HG02798 (cell line): ENCODE measurements around the gene WIPF2.

ENCODE experiments used
- ATAC-seq: cut with Tn5 transposase; IDR thresholded peaks from one replicate; pipeline ENCODE4 v1.9.1; 2021; ENCODE audit warnings: mild to moderate bottlenecking; ENCODE audit not compliant: unreplicated experiment, poor library complexity

The WIPF2 gene

DNA sequence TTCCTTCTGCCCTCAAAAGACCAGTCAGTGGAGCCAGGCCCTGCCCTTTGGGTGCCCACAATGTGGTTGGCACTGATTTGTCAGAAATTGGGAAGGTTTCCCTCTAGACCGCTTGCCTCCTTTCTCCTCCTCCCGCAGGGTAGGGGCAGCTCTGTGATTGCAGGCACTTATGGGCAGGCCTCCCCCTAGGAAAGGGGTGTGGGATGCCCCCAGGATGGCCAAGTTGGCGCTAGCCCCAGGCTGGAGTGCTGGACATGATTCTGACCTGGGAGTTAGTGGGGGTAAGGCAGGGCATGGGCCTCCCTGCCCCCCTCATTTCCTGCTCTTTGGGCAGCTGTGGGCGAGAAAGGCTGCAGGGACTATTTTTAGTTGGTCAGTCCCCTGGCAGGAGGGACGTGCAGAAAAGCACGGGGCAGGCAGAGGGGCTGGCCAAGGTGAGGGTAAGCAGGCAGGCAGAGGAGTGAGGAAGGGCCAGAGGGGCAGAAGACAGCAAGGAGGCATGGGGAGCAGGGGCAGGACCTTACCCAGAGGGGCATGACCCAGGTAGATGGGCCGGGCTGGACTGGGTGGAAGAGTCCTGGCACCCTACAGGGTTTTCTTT, 93.1 kb downstream of the WIPF2 start:
- ATAC-seq, result no peak

DNA sequence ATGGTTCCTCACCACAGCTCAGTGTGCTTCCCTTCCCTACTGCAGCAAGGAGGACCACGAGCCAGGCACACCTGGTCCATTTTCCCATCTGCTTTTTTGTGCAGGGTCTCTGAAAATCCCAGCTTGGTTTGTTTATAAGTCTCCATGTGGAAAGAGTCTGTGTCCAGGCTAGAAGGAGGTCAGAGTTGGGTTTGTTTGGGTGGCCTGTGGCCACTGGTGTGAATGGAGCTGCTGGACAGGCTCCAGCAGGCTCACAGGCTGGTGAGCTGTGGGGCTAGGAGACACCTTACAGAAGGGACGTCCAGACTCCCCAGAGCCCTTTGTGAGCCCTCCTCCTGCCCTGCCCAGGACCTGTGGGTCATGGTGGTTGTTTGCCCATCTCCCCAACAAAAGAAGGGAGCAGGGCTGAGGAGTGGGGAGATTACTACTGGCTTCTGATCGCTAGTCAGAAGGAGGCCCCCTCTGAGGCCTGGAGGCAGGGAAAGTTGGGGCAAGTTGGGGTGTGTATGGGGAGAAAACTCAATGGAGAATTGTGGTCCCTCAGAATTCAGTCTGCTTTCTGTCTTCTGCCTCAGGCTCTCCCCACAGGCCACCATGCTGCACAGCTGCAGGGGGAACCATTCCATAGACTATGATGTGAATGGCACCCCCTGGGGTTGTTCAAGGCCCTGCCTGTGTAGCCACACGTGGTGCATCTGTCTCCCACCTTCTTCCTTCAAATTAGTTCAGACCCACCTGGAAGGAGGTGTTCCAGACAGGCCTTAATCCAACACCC, 94.0 kb downstream of the WIPF2 start:
- ATAC-seq, result no peak

DNA sequence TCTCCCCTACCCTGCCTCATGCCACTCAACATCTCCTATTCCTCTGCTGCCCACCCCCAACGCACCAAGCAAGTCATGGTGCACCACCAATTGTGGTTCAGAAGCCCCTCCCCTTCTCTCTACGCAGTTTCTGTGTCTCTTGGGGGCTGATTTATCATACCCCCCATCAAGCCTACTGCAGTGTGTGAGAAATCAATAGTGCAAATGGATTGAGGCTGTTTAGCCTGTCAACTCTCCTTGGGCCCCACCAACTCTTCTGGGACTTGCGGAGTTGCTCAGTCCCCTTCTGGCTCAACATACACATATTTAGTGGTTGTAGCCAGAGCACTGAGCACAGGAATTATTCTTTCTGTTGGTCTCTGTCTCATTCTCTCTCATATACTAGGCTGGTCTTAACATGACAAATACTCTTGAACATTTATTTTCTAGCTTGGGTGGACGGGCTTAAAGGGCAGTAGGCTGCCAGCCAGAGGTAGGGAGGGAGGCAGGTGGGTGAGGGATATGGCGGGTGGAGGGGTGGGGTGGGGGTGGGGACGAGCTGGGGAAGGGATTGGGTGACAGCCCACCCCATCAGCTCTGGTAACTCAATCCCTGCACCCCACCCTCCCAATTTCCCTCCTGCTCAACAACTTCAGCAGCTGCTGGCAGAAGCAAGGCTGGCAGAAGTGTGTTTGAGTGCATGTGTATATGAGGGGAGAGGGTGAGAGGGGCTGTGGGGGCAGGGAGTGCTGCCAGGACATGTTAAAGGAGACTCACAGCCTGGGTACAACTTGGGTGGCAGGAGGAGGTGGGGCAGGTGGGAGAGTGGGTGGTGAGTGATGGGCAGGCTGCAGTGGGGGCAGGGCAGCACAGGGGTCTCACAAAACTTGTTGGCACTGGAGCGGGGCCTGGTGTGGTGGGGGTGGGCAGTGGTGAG, 94.8 kb downstream of the WIPF2 start:
- no peak for ATAC-seq

DNA sequence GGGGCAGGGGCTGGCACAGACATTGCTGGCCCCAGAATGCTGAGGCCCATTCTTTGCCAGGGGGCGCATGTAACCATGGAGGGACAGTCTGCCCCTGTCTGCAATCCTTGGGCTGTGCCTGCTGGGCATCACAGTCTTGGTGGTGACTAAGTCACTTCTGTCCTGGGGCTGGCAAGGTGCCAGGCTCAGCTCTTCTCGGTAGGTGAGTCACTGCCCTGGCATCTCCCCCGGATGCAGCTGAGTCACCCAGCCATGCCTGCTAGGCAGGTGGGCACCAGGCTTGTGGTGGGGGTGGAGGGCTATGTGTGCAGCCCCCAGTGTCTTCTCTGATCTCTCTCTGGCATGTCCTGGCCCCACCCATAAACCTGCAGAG, 95.5 kb downstream of the WIPF2 start:
- no peak for ATAC-seq

DNA sequence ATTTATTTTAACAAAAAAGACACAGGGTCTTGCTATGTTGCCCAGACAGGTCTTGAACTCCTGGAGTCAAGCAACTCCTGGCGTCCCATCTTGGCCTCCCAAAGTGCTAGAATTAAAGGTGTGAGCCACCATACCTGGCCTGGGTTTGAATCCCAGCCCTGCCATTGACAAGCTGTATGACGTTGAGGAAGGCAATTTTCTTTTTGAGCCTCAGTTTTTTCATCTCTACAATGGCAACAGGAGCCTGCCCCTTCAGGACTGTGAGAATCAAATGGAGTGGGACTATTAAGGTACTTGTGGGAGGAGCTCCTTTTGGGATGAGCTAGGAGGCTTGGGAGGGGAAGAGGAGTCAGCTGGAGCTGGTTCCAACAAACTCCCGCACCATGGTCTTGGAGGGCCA, 96.1 kb downstream of the WIPF2 start:
- ATAC-seq, result no peak

DNA sequence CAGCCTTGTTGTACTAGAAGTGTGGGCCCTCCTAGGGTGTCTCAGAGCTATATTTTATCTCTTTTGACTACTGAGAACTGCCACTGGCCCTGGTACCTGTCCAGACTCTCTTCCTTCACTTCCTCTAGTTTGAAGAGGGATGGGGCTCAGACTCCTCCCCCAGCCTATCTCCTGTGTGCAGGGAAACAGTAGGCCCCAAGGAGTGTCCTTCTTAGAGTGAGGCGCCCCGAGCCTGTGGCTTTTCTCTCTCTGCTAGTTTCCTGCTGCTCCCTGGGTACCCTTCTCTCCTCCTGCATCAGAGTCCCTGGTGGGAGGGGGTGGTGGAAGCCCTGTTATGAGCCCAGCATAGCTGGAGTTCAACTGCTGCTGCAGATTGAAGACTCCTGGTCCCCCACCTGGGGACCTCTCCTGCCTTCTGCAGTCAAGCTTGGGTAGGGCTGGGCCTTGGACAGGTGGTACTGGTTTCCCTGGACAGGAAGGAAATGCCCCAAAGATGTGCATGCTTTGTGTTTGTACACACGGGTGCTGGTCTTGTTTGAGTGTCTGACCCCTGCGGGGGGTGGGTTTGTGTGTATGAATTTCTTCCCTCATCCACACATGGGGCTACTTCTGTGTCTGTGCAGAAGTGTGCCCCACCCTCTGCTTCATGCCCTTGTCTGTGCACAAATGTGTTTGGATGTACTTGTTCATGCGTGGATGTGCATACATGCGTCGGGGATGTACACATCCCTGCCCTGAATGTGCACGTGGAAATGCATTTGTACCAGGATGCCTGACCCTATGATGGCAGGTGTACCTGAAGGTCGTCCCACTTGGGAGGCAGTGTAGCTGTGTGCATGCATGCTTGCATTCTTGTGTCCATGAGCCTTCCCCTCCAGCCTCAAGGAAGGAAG, 96.8 kb downstream of the WIPF2 start:
- ATAC-seq, result no peak

DNA sequence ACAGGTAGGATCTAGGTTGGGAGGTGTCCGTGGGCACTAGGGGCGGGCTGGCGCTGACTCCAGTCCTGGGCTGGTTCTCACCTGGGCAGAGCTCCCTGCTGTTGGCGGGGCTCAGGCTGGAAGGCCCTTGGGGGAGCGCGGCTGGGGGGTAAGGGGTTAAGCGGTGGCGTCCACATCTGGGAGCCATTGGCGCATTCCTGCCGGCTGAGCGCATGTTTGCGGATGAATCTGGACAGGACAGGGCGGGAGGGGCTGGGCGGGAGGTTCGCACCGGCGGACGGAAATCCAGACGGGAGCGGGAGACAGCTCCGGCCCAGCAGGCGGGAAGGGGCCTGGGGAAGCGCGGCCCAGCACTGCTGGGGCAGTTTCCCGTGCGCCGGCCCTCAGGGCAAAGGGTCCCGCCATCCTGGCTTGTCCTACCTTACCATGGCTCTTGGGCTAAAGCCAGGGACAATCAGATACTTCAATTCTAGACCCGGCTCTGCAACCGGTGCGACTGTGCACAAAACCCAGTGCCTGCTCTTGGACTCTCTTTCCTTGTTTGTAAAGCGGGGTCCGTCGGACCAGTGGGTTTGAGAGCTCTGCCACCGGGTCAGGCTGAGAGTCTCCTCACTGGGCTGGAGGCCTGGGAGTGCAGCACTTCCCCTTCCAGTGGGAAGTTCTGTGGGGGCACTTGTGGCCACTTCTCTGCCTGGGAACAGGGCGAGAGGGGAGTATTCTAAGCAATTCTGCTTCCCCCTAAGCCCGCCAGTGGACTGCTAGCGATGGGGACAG, 97.7 kb downstream of the WIPF2 start:
- no peak for ATAC-seq

DNA sequence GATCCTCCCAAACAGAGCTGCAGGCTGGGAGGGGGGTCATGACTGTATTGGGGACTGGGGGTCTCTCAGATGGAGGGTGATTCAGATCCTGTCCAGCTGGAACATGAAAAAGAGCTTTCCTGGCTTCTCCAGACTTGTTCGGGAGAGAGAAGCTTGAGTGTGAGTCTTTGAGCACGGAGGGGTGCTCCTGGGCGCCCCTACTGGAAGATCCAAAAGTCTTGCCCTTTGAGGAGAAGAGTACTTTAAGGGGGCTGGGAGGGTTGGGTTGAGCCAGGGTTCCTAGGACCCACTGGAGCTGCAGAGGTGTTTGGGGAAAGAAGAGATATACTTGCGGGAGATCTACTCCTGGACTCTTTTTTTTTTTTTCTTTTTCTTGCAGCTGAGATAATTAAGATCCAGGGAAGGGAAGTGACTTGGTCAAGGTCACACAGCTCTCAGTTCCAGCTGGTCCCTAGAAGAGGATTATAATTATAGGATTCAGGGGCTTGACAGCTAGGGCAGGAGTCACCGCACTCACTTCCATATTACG, 98.3 kb downstream of the WIPF2 start:
- ATAC-seq, result no peak

DNA sequence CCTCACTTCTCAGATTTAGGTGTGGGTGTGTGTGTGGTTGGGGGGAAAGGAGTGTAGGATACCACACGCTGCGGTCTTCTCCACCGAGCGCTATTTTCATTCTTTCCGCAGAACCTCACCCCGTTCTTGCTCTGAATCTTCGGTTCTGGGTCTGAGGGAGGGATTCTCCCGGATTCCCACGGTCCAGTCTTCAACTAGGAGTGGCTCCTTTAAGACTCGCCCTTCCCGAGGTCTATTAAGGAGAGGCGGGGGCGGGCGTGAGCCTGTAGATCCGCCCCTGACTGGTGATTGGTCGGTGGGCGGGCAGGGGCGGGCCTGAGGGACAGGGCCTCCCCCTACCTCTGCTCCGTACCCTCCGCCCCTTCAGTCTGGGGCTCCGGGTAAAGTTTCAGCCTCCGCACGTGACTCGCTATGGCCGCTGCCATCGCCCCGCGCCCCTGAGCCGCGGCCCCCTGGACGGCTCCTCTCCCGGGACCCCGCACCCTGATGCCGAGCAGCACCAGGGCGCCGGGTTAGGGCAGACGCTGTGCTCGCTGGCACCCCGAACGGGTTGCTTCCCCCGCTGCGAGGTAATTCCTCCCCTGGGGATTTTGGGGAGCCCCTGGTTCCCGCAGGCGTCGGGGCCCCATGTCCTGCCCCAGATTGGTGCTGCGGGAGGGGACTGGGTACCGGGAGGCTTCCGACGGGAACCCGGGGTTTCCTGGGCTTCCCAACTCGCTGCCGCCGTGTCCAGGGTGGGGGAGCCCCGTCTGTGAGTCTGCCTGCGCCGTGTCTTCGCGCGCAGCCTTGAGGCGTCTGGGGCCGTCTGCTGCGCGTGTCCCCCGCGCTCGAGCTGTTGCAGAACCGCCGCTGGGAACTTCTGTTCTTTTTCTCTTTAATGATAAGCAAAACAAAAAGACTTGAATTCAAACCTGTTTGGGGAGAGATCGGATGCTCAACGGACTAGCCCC, 99.1 kb downstream of the WIPF2 start:
- ATAC-seq, result peak; percentile 74

DNA sequence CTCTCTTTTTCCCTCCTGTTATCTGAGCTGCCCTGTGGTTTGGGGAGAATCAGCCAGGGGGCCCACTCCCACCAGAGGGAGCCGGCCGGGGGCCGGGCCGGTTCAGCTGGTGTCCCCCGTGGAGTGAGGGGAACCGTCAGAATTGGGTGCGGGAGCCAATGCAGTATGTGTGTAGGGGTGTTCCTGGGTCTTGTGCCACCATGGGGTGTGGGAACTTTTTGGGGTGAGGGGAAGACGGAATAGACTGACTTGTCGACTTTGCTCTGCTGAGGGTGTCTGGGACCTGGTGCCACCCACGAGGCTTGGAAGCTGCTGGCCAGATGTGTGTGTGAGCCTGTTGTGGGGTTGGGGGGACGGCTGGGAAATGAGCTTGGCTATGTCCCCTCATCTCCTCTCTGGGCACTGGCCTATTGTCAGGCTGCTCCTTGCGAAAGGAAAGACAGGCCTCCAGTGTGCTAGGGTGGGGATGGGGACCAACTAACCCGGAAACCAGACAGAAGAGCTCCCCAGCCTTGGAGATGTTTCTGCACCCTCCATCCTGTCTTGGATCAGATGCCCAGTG, 99.8 kb downstream of the WIPF2 start:
- no peak for ATAC-seq

DNA sequence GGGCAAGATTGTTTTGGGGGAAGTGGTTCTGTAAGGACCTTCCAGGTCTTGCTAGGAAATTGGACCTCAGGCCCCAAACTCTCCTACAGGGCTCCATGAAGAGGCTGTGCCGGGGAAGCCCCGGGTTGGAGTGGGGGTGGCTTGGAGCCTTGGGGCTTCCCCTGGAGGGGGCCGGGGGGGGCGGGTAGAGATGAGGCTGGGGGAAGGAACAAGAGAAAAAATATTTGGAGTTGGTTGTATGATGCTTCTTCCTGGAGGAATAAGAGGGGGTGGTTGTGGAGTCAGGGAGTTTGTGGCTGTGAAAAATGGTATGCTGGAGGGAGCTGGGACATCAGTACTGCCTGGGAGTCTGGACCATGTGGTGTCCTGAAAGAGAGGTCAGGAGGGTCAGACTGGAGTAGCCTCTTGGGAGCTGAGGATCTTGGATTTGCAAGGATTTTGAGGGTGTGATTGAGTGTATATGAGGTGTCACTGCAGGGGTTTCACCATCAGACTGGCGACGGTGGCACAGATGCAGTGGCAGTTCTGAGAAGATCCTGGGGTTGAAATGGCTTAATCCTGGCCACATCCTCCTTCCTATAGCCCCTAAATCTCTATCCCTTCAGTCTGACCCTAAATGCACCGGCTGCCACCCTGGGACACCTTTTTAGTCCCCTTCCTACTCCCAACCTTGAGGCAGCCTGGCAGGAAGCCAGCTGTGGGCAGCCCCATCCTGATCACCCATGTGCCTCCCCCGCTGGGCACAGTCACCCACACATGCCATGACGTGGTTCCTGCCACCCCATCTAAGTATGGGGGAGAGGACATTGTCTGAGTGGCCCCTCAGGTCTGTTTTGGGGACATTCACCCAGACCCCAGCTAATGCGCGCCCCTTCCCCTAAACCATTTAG, 100.8 kb downstream of the WIPF2 start:
- no peak for ATAC-seq

DNA sequence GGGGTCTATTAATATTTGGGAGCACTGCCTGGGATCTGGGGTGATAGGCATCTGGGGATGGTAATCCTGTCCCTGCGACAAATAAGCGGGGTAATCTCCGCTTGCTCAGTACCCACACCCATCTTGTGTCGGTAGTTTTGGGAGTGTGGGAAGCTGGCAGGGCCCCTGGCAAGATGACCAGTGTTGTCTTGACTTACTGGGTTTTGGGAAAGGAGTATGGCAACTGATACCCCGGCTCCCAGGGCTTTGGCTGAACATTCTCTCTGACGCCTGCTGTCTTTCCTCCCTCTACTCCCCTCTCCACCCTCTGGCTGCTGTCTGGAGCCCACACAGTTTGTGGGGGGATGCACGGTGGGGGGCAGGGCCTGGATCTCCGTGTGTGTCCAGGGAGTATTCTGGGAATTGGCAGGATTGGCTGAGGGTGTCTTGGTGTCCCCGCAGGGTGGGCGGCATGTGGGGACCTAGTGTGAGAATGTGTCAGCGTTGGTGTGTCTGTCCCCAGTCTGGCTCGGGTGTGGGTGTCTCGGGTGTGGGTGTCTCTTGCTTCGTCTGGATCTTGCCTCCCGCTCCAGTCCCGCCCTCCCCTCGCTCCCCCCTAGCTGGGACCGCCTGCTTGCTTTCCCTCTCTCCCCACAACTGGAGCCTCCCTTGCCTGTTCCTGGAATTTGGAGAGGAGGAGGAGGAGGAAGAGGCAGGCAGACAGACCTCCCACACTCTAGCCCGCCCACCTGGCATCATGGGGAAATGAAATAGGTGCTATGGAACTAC, 101.8 kb downstream of the WIPF2 start:
- ATAC-seq, result no peak

DNA sequence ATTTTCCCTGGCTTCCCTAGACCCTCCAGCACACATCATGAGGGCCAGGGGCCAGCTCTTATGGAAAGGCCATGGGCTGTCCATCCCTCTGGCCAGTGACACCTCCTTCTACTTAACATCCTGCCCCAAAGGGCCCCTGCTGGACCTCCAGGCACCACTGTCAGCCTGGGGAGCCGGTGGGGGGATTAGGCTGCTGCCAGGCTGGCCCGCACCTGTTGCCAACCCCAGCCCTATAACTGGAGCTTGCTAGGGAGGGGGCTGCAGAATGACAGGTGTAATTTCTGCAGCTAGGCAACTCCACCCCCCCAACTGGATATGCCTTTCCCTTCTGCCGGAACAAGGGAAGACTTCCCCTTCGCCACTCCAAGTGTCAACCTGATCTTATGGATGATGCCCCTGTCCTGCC, 102.4 kb downstream of the WIPF2 start:
- no peak for ATAC-seq

DNA sequence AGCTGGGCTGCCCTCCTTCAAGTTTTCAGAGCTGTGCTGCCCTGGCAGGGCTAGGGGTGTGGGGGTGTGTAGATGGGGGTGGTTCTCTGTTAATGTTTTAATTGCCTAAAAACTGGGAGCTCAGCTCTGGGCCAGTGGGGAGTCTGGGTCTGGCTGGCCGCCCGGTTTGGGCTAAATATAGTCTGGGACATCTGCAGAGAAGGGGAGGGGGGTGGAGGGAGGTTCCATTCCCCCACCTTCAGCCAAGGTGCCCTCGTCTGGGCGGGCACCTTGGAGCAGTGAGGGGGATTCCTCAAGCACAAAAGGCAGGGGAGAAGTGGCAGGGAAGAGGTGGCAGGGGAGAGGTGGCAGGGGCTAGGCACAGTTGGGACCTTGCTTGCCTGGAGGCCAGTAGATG, 102.9 kb downstream of the WIPF2 start:
- ATAC-seq, result no peak

DNA sequence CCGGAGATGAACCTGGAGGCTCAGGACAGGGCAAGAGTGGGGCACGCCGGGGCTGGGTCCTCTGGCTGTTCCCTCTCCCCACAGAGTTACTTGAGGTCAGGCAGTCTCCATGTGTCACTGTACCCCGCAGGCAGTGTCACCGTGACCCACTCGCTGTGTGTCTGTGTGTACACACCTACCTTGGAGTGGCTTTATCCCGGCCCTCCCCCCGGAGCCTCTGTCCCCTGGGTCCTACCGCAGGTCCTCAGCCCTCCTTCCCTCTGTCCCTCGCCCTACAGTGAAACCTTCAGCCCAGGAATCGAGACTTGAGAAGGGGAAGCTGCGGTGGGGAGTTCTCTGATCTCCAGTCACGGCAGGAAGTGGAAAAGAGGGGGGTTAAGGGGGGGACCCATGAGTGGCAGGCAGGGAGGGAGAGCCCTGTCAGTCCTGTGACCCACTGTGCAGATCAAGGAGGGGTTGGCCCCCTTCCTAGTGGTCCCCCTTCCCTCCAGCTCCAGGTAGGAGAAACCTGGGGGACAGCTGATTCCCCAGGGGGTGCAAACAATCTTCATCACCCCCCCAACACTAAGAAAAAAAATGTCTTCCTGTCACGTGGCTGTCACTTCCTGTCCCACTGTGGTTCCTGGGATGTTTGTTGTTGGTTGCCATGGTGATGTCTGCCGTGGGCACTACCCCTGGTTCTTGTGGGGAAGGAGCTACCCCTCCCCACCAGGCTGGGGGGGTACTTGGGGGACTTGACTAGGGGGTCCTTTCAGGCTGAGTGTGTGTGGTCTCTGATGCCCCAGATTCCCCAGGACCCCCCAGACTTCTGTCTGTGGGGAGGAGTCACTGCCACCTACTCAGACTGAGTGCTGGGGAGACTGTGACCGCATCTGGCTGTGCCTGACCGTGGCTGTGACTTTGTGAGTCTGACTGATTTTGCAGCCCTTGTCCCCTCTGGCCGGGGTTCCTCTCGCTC, 103.5 kb downstream of the WIPF2 start:
- peak; percentile 34 for ATAC-seq
